Measurements from ENCODE around the gene PIK3R6. TPM values are rescaled to one million over a fixed set of nuclear protein-coding genes. Genes with fewer than 3 reads are reported as not detected.

PIK3R6 gene
- total and polyA plus RNA-seq, 2 of the 13 experiments (the other 11 are each of a cell fraction or from before 2014, with no cell fraction given) = not detected

- Histone ChIP-seq H3K36me3 (replicated peaks in 1 of 2; ENCODE audit: control insufficient read depth in 1 of 2, insufficient read depth in 2 of 2, low read length in 2 of 2) (no peaks in the 10 kb centered on the region), H3K79me2 (ENCODE audit: insufficient read depth, low read length) (no peaks in the 10 kb centered on the region), H3K9ac (ENCODE audit: insufficient read depth, low read depth, low read length) (no peak overlapping the region), H4K20me1 (ENCODE audit: insufficient read depth, low read length) (no peaks in the 10 kb centered on the region), H3K9me3 (ENCODE audit: low read length) (no peaks in the 10 kb centered on the region), H3K4me2 (ENCODE audit: low read depth, low read length) (no peak overlapping the region), H3K27ac (ENCODE audit: extremely low read length, insufficient read depth, low read length) (no peak overlapping the region), H2AFZ (ENCODE audit: low read length) (no peak overlapping the region), H3K4me1 (ENCODE audit: insufficient read depth, low read length) (no peaks in the 10 kb centered on the region), H3K27me3 (ENCODE audit: control insufficient read depth in 1 of 2, insufficient read depth in 2 of 2, low read length in 2 of 2) (peaks cover 2 to 50% of the 10 kb centered on the region in 2 experiments; a peak in 4 of 5 replicates), H3K4me3 (replicated peaks in 1 of 3; ENCODE audit: insufficient read depth in 1 of 3, low read depth in 2 of 3, low read length in 3 of 3) (no peak overlapping the region)
- DNase-seq (ENCODE audit: low spot score) (no peak), FAIRE-seq (no peak), ATAC-seq (no peak)
- WGBS (ENCODE audit: low lambda C conversion rate) = 13% methylated on average over 3 of the region's 7 CpGs
- ChIA-PET POLR2A (no interaction called here), CTCF (ENCODE audit: low intra/inter-chr PET ratio, low total read pairs) (no interaction called here)
- BruUV-seq (replicated peaks) = no TSS peak
- in situ Hi-C loops (cut with HindIII; ENCODE audit: extremely low pct_ligation_motif_present, low pct_unique_long_range_greater_than_20kb) = no loop called here
- intact Hi-C loops (cut with micrococcal nuclease; ENCODE audit: unreplicated experiment) = no loop called here
- TF ChIP-seq SNAI1 (CRISPR knock-in tag; IDR thresholded peaks at IDR 0.05; ENCODE audit: borderline replicate concordance) (no peak), PBX2 (CRISPR knock-in tag; IDR thresholded peaks at IDR 0.05) (no peak), ZZZ3 (CRISPR knock-in tag; IDR thresholded peaks at IDR 0.05; ENCODE audit: borderline replicate concordance) (no peak), ZNF276 (CRISPR knock-in tag; IDR thresholded peaks at IDR 0.05; ENCODE audit: low read depth) (no peak), SPEN (CRISPR knock-in tag; IDR thresholded peaks at IDR 0.05; ENCODE audit: low read depth) (no peak), ZNF280B (CRISPR knock-in tag; IDR thresholded peaks at IDR 0.05; ENCODE audit: borderline replicate concordance) (no peak), HNF4G (IDR thresholded peaks at IDR 0.05; ENCODE audit: borderline replicate concordance, low read depth, low read length) (no peak), HNF4G (CRISPR knock-in tag; IDR thresholded peaks at IDR 0.05; ENCODE audit: borderline replicate concordance, low read depth) (no peak), ZNF703 (CRISPR knock-in tag; IDR thresholded peaks at IDR 0.05; ENCODE audit: borderline replicate concordance) (no peak), ZNF441 (CRISPR knock-in tag; IDR thresholded peaks at IDR 0.05; ENCODE audit: borderline replicate concordance) (no peak), RCOR2 (CRISPR knock-in tag; IDR thresholded peaks at IDR 0.05) (no peak), FOXO1 (CRISPR knock-in tag; IDR thresholded peaks at IDR 0.05) (no peak), ZNF264 (CRISPR knock-in tag; IDR thresholded peaks at IDR 0.05) (no peak), BCL3 (CRISPR knock-in tag; IDR thresholded peaks at IDR 0.05) (no peak), BCLAF1 (IDR thresholded peaks at IDR 0.05) (no peak)
Measured at GRCh38 chr17:8880466-8880865, 13.0 kb upstream of the PIK3R6 start.

Data from HepG2 (cell line).